Ovary (tissue), 3 donors: ENCODE data around the gene HRAS.

Experiments
- POLR2A ChIP-seq: fragments of 450-650 bp; IDR thresholded peaks from one replicate; pipeline ENCODE4 v1.6.1; 2017; ENCODE audit warnings: antibody characterized with exemption, mild to moderate bottlenecking, moderate library complexity
- TF ChIP-seq, protein P1 (sequence below), 3 donors: fragments of 450-650 bp in 2 of 3; fragments of 200-600 bp in 1 of 3; IDR thresholded peaks; one replicate each; pipeline versions ENCODE4 v1.5.1 to v1.8.0; 2016 to 2022; ENCODE audit warnings: antibody characterized with exemption in 3 of 3, mild to moderate bottlenecking in 1 of 3
- donor health status: DM: no; HTN: no; CAD: no.

DNA sequence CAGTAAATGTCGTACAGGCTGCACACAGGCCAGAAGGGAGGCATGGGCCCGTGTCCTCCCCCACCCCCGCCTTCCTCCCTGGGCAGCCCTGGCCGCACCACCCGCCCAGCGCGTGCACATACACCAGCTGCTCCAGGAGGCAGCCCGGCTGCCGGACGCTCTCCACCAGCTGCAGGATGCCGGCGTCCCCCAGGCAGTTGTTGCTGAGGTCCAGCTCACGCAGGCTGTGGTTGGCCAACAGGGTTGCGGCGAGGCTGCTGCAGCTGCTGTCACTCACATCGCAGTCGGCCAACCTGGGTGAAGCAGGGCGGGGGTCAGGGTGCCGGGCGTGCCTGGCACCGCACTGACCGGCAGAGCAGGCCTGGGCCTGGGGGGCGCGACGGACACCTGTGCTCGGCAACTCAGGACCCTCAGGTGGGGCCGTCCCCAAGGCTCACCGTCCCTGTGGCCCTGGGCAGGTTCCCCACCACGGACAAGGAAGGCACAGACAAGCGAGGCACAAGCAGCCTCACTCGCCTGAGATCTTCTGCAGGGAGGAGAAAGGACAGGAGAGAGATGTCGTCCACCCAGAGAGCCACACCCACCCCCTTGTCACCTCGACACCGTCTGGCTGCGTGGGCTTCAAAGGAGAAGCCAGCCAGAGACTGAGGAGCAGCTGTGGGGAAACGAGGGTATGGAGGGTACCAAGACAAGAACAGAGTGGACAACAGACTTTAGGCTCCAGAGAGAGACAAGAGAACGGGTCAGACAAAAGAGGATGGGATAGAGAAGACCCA is 40.4 kb downstream of the HRAS start:
- TF ChIP-seq, protein P1, sequence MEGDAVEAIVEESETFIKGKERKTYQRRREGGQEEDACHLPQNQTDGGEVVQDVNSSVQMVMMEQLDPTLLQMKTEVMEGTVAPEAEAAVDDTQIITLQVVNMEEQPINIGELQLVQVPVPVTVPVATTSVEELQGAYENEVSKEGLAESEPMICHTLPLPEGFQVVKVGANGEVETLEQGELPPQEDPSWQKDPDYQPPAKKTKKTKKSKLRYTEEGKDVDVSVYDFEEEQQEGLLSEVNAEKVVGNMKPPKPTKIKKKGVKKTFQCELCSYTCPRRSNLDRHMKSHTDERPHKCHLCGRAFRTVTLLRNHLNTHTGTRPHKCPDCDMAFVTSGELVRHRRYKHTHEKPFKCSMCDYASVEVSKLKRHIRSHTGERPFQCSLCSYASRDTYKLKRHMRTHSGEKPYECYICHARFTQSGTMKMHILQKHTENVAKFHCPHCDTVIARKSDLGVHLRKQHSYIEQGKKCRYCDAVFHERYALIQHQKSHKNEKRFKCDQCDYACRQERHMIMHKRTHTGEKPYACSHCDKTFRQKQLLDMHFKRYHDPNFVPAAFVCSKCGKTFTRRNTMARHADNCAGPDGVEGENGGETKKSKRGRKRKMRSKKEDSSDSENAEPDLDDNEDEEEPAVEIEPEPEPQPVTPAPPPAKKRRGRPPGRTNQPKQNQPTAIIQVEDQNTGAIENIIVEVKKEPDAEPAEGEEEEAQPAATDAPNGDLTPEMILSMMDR (IDR thresholded peaks at IDR 0.05) = no peak
- no peak for TF ChIP-seq POLR2A
